IPS-15b (cell line): ENCODE measurements around the gene EFCAB11.

ENCODE experiments used
- H3K27me3 ChIP-seq: one replicate; pipeline ENCODE4 v1.6.1; 2013; ENCODE audit warnings: low read length; ENCODE audit not compliant: control insufficient read depth, insufficient read depth
- H3K36me3 ChIP-seq: one replicate; pipeline ENCODE4 v1.6.1; 2013; ENCODE audit warnings: low read length; ENCODE audit not compliant: control insufficient read depth, insufficient read depth
- H3K4me1 ChIP-seq: one replicate; pipeline ENCODE4 v1.6.1; 2013; ENCODE audit warnings: mild to moderate bottlenecking, low read length; ENCODE audit not compliant: control insufficient read depth, insufficient read depth
- H3K4me3 ChIP-seq: one replicate; pipeline ENCODE4 v1.5.1; 2013; ENCODE audit warnings: low read depth, low read length
- H3K9ac ChIP-seq: one replicate; pipeline ENCODE4 v1.6.1; 2013; ENCODE audit warnings: low read depth, mild to moderate bottlenecking, low read length
- H3K9me3 ChIP-seq: one replicate; pipeline ENCODE4 v1.6.1; 2013; ENCODE audit warnings: mild to moderate bottlenecking, low read length; ENCODE audit not compliant: control insufficient read depth, insufficient read depth

EFCAB11 gene

DNA sequence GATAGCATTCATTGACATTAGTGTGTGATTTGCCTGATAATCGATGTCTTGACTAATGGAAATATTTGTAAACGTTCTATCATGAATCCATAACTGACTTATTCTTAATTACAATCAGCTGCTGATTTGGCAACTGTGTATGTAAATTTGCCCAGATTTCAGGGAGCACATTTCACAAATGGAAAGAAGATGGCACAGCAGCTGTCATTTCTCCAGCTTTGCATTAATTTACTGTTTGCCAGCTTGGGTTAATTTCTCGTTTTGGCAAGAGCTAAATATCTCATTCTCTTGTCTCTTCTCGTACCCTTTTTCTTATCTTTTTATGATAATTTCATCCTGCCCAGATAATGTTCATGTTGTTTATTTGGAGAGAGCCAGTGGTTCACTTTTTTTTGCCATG is 24.1 kb upstream of the EFCAB11 start:
- H3K9me3 ChIP-seq = no peaks in the 10 kb centered on the region
- no peak overlapping the region for H3K4me3 ChIP-seq
- no peaks in the 10 kb centered on the region for H3K4me1 ChIP-seq
- H3K9ac ChIP-seq = no peak overlapping the region
- H3K36me3 ChIP-seq = peaks cover 12% of the 10 kb centered on the region
- H3K27me3 ChIP-seq = no peaks in the 10 kb centered on the region

DNA sequence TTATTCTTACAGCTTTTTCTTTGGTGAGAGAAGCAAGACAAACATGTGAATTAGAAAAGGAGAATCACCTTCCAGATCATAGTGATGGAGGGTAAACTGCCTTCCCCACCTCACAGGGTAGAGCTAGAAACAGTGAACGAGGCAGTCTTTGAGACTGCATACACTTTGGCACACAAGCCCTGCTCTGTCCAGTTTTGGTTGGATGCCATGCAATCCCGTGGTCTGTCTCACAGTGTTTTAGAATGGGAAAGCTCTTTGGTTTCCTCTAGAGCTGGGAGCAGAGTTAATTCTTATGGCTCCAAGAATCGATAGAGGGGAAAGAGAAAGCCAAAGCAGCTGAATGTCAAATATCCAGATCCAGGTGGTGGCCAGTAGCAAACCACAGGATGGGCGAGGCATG is 23.1 kb upstream of the EFCAB11 start:
- peaks cover 12% of the 10 kb centered on the region for H3K36me3 ChIP-seq
- no peaks in the 10 kb centered on the region for H3K4me1 ChIP-seq
- no peaks in the 10 kb centered on the region for H3K9me3 ChIP-seq
- H3K27me3 ChIP-seq = no peaks in the 10 kb centered on the region
- H3K4me3 ChIP-seq = no peak overlapping the region
- H3K9ac ChIP-seq = no peak overlapping the region

DNA sequence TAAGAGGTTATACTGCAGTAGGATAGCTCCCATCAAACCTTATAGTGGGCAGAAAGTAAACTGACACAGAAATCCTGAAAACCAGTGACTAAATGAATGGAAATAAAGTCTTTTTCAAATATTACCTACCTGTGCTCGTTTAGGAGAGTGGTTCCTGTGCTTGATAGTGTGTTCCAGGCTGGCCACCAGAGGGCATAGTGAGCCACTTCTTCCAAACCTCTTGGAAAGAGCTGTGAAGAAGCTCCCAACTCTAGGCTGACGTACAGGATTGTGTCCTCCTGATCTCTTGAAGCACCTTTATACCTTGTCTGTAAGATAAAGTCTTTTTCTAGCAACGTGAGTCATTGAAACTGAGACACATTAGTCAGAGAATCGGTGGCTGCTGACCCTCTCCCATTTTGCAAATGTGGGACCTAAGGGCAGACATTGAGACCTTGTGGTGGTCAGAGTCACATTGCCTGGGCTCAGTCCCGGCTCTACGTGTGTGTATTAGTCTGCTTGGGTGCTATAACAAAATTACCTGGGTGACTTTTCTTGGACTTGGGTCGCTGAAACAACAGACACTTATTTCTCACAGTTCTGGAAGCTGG is 18.8 kb upstream of the EFCAB11 start:
- no peaks in the 10 kb centered on the region for H3K9me3 ChIP-seq
- no peak overlapping the region for H3K4me3 ChIP-seq
- no peak overlapping the region for H3K9ac ChIP-seq
- no peaks in the 10 kb centered on the region for H3K27me3 ChIP-seq
- no peaks in the 10 kb centered on the region for H3K4me1 ChIP-seq
- peaks cover 14% of the 10 kb centered on the region for H3K36me3 ChIP-seq

DNA sequence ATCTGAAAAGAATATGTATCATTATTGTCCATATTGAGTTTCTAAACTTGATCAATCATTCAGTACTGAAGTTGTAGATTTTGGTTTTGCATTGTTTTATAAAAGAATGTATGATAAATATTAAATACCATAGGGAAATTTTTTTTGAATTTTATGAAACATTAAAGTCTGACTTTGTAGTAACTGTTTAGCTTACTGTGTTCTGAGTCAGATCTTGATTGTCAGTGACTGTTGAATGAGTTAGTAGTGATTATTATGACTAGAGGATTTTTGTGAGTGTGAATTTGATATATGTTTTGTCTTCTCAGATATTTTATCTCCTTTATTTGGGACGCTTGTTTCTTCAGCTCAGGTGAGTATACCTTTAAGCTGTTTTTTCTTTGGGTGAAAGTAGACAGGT is 11.3 kb upstream of the EFCAB11 start:
- Histone ChIP-seq H3K4me1 (no peaks in the 10 kb centered on the region), H3K9me3 (no peaks in the 10 kb centered on the region), H3K27me3 (no peaks in the 10 kb centered on the region), H3K36me3 (peaks cover 23% of the 10 kb centered on the region), H3K4me3 (no peak overlapping the region), H3K9ac (no peak overlapping the region)

DNA sequence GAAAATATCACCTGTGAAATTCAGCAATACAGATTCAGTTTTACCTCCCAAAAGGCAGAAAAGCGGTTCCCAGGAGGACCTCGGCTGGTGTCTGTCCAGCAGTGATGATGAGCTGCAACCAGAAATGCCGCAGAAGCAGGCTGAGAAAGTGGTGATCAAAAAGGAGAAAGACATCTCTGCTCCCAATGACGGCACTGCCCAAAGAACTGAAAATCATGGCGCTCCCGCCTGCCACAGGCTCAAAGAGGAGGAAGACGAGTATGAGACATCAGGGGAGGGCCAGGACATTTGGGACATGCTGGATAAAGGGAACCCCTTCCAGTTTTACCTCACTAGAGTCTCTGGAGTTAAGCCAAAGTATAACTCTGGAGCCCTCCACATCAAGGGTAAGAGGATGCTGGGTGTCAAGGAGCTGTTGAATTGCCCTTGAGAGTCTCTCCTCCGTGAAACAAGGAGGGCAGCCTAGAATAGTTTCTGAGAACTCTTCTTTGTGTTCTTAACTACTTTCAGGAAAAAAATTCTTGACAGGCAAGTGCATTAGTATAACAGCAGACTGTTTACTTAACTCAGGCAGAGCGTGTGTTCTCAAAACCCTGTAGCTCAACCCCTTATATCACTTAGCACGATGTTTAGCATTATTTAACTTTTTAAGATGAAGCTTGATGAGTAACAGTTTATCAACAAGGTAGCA is 8.9 kb upstream of the EFCAB11 start:
- Histone ChIP-seq H3K4me3 (no peak overlapping the region), H3K36me3 (peaks cover 23% of the 10 kb centered on the region), H3K9me3 (no peaks in the 10 kb centered on the region), H3K4me1 (no peaks in the 10 kb centered on the region), H3K9ac (no peak overlapping the region), H3K27me3 (no peaks in the 10 kb centered on the region)

DNA sequence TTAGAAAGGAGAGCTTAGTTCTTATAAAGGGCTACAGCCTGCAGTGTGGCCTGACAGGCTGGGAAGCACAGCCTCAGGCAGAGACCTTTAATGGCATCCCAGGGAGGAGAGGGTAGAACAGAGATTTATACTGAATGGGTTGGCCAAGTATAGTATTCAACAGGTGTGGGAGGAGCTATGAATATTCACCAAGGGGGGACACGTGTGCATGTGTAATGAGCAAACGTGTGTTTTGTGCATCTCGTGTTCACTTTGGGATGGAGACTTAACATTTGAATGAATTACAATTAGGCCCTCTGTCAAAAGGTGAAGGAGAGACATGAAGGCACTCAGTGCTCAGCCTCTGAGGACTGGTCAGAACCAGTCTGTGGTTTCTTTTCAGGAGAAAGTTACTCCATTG is 6.4 kb upstream of the EFCAB11 start:
- Histone ChIP-seq H3K4me3 (no peak overlapping the region), H3K36me3 (peaks cover 4% of the 10 kb centered on the region)

DNA sequence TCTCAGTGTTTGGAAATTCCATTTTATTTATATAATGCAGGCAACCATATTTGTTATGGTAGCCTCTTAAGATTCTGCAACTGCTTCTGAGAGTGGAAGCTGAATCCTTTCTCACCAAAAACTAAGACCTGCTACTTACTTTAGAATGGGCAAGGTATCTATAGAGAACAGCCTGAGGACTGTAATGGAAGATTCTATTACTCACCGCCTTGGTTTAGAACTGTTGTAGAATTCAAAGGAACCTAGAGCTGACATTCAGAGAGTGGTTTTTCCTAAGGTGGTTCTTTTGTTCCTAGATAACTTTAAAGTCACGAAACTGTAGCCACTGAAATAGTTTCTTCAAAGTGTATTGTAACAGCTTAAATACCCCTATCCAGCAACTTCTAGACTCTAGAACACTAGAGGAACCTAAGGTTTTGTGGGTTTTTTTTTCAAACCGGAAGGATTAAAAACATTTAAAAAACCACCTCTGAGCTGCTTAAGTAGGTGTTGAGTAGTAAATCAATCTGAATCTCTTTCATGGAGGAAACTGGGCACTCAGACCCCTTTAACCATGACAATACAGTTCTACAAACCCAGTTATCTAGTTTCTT is 5.4 kb upstream of the EFCAB11 start:
- Histone ChIP-seq H3K4me1 (no peaks in the 10 kb centered on the region), H3K9ac (no peak overlapping the region), H3K4me3 (no peak overlapping the region), H3K27me3 (no peaks in the 10 kb centered on the region), H3K9me3 (no peaks in the 10 kb centered on the region), H3K36me3 (peaks cover 3% of the 10 kb centered on the region)

More for the DNA sequence above, 6.4 kb upstream of the EFCAB11 start:
- no peaks in the 10 kb centered on the region for H3K4me1 ChIP-seq
- no peaks in the 10 kb centered on the region for H3K9me3 ChIP-seq
- H3K27me3 ChIP-seq = no peaks in the 10 kb centered on the region
- no peak overlapping the region for H3K9ac ChIP-seq

DNA sequence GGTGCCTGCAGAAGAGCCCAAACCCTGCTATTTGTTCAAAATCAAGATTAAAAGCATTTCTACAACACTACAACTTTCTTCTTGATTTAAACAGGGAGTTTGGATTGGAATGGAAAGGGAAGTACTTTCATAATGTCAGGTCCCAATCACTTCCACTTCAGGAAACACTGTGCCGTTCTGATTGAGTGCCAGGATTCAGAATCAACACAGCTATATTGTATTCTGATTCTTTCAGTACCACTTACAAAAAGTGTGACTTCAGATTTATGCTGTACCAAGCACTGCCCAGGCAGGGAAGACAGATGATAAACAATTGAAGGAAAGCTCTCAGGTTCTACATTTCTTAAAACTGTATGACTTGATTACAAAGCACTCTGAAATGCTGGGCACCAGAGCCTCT is 4.4 kb upstream of the EFCAB11 start:
- no peaks in the 10 kb centered on the region for H3K4me1 ChIP-seq
- H3K4me3 ChIP-seq = no peak overlapping the region
- no peaks in the 10 kb centered on the region for H3K27me3 ChIP-seq
- peaks cover 3% of the 10 kb centered on the region for H3K36me3 ChIP-seq
- H3K9ac ChIP-seq = no peak overlapping the region
- H3K9me3 ChIP-seq = no peaks in the 10 kb centered on the region

DNA sequence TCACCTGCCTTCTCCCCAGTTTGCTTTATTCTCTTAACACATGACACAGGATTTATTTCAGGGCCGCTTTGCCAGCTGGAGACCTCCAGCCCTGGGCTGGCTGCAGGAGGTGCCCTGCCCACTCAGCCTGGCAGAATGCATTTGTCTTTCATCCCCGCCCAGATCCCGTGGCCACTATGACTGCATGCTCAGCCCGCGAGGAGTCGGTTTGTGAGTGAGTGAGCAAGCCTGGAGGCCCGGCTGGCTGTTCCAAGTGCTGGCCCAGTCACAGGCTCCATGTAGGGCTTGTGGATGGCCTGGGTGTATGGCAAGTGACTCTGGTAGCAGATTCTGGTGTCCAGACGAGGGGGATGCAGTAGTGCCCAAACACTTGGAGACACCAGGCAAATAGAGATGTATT is 3.3 kb upstream of the EFCAB11 start:
- Histone ChIP-seq H3K9ac (no peak overlapping the region), H3K36me3 (no peaks in the 10 kb centered on the region), H3K4me3 (no peak overlapping the region), H3K9me3 (no peaks in the 10 kb centered on the region), H3K27me3 (no peaks in the 10 kb centered on the region), H3K4me1 (no peaks in the 10 kb centered on the region)

DNA sequence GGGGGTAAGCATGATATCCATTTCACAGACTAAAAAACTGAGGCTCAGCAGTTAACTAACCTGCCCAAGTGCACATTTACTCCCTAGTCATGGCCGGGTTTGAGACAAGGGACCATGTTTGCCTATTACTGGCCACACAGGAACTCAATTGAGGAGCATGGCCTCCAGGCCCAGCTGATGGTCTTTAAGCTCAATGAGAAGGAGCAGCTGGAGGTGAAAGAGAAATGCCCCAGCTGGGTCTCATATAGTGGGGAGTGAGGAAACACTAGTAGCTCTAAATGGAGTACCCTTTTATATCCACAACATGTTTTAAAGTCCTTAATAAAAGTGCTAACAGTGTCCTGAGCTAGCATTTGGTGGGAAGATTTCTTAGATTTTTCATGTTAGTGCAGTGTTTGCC is 2.8 kb upstream of the EFCAB11 start:
- no peaks in the 10 kb centered on the region for H3K27me3 ChIP-seq
- no peaks in the 10 kb centered on the region for H3K36me3 ChIP-seq
- H3K4me3 ChIP-seq = no peak overlapping the region
- no peak overlapping the region for H3K9ac ChIP-seq
- H3K4me1 ChIP-seq = no peaks in the 10 kb centered on the region
- H3K9me3 ChIP-seq = no peaks in the 10 kb centered on the region

DNA sequence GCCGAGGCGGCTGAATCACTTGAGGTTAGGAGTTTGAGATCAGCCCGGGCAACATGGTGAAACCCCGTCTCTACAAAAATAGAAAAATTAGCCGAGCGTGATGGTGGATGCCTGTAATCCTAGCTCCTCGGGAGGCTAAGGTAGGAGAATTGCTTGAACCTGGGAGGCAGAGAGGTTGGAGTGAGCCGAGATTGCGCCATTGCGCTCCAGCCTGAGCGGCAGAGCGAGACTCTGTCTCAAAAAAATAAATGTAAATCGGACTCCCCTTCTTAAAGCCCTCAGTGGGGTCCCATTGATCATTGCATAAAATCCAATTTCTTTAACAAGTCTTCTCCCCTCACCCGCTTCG is 2.1 kb upstream of the EFCAB11 start:
- Histone ChIP-seq H3K4me1 (no peaks in the 10 kb centered on the region), H3K27me3 (no peaks in the 10 kb centered on the region), H3K9ac (peak overlapping the region; percentile 67), H3K4me3 (peak overlapping the region; percentile 98), H3K9me3 (no peaks in the 10 kb centered on the region), H3K36me3 (no peaks in the 10 kb centered on the region)
